C4-2B (cell line): ENCODE measurements around the gene CCDC185.

Experiments used
- ZFX ChIP-seq: fragments of 450-650 bp; IDR thresholded peaks from 2 replicates; pipeline ENCODE4 v1.6.1; 2017
- TF ChIP-seq, protein P1 (sequence below): fragments of 450-650 bp; conservative IDR thresholded peaks from 2 replicates; pipeline ENCODE4 v1.5.1; 2017; ENCODE audit warnings: mild to moderate bottlenecking

DNA sequence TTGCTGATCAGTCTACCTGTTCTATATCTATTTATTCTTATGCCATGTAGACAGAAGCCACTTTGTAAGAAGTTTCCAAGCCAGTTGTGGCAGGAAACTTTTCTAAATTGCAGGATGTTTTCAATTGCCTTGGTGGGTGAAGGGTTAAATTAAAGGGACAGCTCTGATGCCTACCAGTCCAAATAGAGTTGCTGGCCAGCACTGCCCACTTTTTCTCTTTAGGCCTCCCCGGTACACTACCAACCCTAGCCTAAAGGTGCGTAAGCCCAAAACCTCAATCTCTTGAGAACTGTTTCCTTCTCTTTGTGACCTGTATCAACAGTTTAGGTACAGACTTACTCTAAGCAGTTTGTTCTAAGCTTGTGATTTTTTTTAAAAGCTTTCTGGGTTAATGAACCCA is 44.8 kb upstream of the CCDC185 start:
- TF ChIP-seq, protein P1, sequence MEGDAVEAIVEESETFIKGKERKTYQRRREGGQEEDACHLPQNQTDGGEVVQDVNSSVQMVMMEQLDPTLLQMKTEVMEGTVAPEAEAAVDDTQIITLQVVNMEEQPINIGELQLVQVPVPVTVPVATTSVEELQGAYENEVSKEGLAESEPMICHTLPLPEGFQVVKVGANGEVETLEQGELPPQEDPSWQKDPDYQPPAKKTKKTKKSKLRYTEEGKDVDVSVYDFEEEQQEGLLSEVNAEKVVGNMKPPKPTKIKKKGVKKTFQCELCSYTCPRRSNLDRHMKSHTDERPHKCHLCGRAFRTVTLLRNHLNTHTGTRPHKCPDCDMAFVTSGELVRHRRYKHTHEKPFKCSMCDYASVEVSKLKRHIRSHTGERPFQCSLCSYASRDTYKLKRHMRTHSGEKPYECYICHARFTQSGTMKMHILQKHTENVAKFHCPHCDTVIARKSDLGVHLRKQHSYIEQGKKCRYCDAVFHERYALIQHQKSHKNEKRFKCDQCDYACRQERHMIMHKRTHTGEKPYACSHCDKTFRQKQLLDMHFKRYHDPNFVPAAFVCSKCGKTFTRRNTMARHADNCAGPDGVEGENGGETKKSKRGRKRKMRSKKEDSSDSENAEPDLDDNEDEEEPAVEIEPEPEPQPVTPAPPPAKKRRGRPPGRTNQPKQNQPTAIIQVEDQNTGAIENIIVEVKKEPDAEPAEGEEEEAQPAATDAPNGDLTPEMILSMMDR: no peak
- no peak for TF ChIP-seq ZFX
